HG02970 (cell line): ENCODE measurements around the gene CLEC1A.

Source experiments
- ATAC-seq: cut with Tn5 transposase; IDR thresholded peaks from one replicate; pipeline ENCODE4 v1.9.1; 2021; ENCODE audit warnings: mild to moderate bottlenecking, moderate library complexity, moderate number of reproducible peaks; ENCODE audit not compliant: unreplicated experiment, low FRiP score

CLEC1A gene

GRCh38 chr12:10098791-10099190 is at the start of gene CLEC1A:
Gene CLEC1A (minus strand): TSS chr12:10098985. CDS start chr12:10098922, 63 bp downstream.
- ATAC-seq: no peak

GRCh38 chr12:10147714-10148403 is 49.1 kb upstream of the CLEC1A start:
- ATAC-seq: no peak

- ATAC-seq: no peak
Measured at GRCh38 chr12:10142976-10143589, 44.3 kb upstream of the CLEC1A start.

- no peak for ATAC-seq
Measured at GRCh38 chr12:10140001-10140400, 41.2 kb upstream of the CLEC1A start.

GRCh38 chr12:10136637-10137205 is 37.9 kb upstream of the CLEC1A start:
- no peak for ATAC-seq

- no peak for ATAC-seq
Measured at GRCh38 chr12:10135126-10135525, 36.3 kb upstream of the CLEC1A start.

- ATAC-seq: no peak
Measured at GRCh38 chr12:10132850-10133370, 34.1 kb upstream of the CLEC1A start.

- ATAC-seq: no peak
Measured at GRCh38 chr12:10131111-10131690, 32.4 kb upstream of the CLEC1A start.

- no peak for ATAC-seq
Measured at GRCh38 chr12:10130042-10130441, 31.3 kb upstream of the CLEC1A start, which contains the start of gene CLEC7A. Gene CLEC7A (minus strand): TSS chr12:10130199. CDS start chr12:10130082, 117 bp downstream.

- no peak for ATAC-seq
Measured at GRCh38 chr12:10128687-10129086, 29.9 kb upstream of the CLEC1A start.

GRCh38 chr12:10126413-10126812 is 27.6 kb upstream of the CLEC1A start:
- no peak for ATAC-seq

GRCh38 chr12:10122689-10123088 is 23.9 kb upstream of the CLEC1A start:
- ATAC-seq: no peak

GRCh38 chr12:10121278-10121677 is 22.5 kb upstream of the CLEC1A start:
- ATAC-seq: no peak

- no peak for ATAC-seq
Measured at GRCh38 chr12:10119066-10119465, 20.3 kb upstream of the CLEC1A start.

- ATAC-seq: no peak
Measured at GRCh38 chr12:10115890-10116289, 17.1 kb upstream of the CLEC1A start.

GRCh38 chr12:10115311-10115710 is 16.5 kb upstream of the CLEC1A start:
- no peak for ATAC-seq

- ATAC-seq: no peak
Measured at GRCh38 chr12:10113920-10114319, 15.1 kb upstream of the CLEC1A start.

GRCh38 chr12:10113075-10113474 is 14.3 kb upstream of the CLEC1A start:
- ATAC-seq: no peak

GRCh38 chr12:10111451-10111850 is 12.7 kb upstream of the CLEC1A start:
- no peak for ATAC-seq

- ATAC-seq: no peak
Measured at GRCh38 chr12:10110256-10110844, 11.6 kb upstream of the CLEC1A start.

- ATAC-seq: no peak
Measured at GRCh38 chr12:10102322-10102721, 3.5 kb upstream of the CLEC1A start.
